Stomach (tissue), 9 donors: ENCODE results near the gene SMIM35. TPM values are rescaled to one million over a fixed set of nuclear protein-coding genes. Genes with fewer than 3 reads are reported as not detected.

ENCODE experiments used
- DNase-seq, 2 donors: peaks; one replicate each; pipeline versions ENCODE4 v3.0.0 to v3.0.0-alpha.2; 2013 to 2019
- H3K27ac ChIP-seq, 5 donors: fragments of 200-600 bp in 4 of 5; sonication (generic) in 4 of 5; one replicate each; pipeline ENCODE4 v1.5.1; 2013 to 2019; ENCODE audit warnings: mild to moderate bottlenecking in 1 of 5, moderate library complexity in 1 of 5
- H3K27me3 ChIP-seq, 3 donors: fragments of 200-600 bp; sonication (generic); one replicate each; pipeline ENCODE4 v1.5.1; 2017 to 2019; ENCODE audit warnings: mixed run types in 1 of 3
- H3K36me3 ChIP-seq, 4 donors: fragments of 200-600 bp; sonication (generic); 1 replicate in 3 of 4; 2 replicates in 1 of 4; pipeline ENCODE4 v1.5.1; 2016 to 2019
- H3K4me1 ChIP-seq, 4 donors: fragments of 200-600 bp; sonication (generic); one replicate each; pipeline ENCODE4 v1.5.1; 2016 to 2019
- H3K4me3 ChIP-seq, 4 donors: fragments of 200-600 bp; sonication (generic) in 3 of 4; one replicate each; pipeline ENCODE4 v1.5.1; 2016 to 2019; ENCODE audit warnings: mild to moderate bottlenecking in 1 of 4
- H3K9me3 ChIP-seq, 4 donors: fragments of 200-600 bp; sonication (generic); one replicate each; pipeline ENCODE4 v1.5.1; 2016 to 2019
- EP300 ChIP-seq: sonication (generic); formaldehyde crosslinking; IDR thresholded peaks from one replicate; pipeline ENCODE4 v1.6.1; 2017; ENCODE audit warnings: antibody characterized with exemption
- POLR2A ChIP-seq, 4 donors: fragments of 450-650 bp; IDR thresholded peaks; one replicate each; pipeline ENCODE4 v1.6.1; 2016; ENCODE audit warnings: antibody characterized with exemption in 4 of 4, control low read depth in 2 of 4, mild to moderate bottlenecking in 1 of 4, moderate library complexity in 1 of 4
- POLR2AphosphoS5 ChIP-seq, 3 donors: sonication (generic); formaldehyde crosslinking; IDR thresholded peaks; one replicate each; pipeline ENCODE4 v1.6.1; 2016; ENCODE audit warnings: antibody characterized with exemption in 3 of 3
- WGBS, 5 donors: extraction: QIAGEN DNeasy Blood & Tissue Kit in 3 of 5; methylation state at CpG; one replicate each; pipeline versions ENCODE4 v1.1.5 to v1.1.7; 2013 to 2018; 5-methylcytosine and 5-hydroxymethylcytosine counted together
- intact Hi-C: fragments of 100-400 bp; cut with DNase I; formaldehyde crosslinking; loops from one replicate; pipeline ENCODE4 v1.15.1; 2023; ENCODE audit warnings: low total_unique reads
- polyA plus RNA-seq, 3 donors: library from polyadenylated mRNA; stranded (reverse); fragments of 200-250 nt; gene quantifications; one replicate each; pipeline ENCODE4 v1.2.3, GENCODE V29; 2013
- total RNA-seq, 5 donors: library from RNA; depleted of rRNA; stranded (reverse); fragments of >200 nt; gene quantifications; one replicate each; pipeline versions ENCODE4 v1.1.0 to v1.2.3, GENCODE V29; 2014 to 2016
- TF ChIP-seq, protein P1 (sequence below), 7 experiments: fragments of 450-650 bp in 4 of 7; fragments of 200-600 bp in 3 of 7; sonication (generic) in 3 of 7; IDR thresholded peaks; one replicate each; pipeline ENCODE4 v1.5.1; 2016 to 2019; ENCODE audit warnings: antibody characterized with exemption in 7 of 7, control low read depth in 2 of 7, mild to moderate bottlenecking in 1 of 7
- donor health status: healthy with polysubstance abuse.
- donor health status: Bipolar disorder and iron deficiency.
- donor health status: healthy.

SMIM35 gene
- total and polyA plus RNA-seq, 8 donors = 0.03 TPM; not detected in 7

DNA sequence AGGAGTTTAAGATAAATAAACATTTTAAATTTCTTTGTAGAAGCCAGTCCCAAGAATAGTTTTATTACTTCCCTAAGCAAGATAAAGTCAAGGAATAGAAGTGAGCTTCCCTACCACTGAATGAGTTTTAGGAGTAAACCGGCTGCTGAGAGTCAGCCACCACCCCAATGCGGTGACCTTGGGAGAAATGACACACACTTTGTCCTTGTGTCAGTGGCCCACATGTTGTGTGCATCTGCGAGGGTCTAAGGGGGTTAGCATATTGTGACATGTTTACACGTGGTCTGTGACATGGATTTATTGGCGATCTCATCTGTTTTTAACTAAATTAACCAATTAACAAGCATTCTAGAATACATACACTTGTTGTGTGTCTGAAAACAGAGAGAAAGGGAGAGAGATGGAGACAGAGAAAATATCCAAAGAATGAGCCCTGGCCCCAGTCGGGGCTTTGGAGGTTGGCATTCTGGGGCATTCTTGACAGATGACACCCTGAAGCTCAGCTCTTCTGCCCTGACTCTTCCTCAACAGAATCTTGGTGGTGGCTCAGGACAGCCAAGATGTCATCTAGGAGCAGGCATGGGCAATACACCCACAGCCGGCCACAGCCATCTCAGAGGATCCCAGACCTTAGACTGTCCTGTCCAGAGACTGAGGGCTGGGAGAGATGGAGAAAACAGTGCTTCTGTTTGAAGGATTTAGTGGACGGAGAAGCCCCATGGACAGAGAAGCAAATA is 39.6 kb downstream of the SMIM35 start:
- DNase-seq = no peak
- H3K36me3 ChIP-seq = no peaks in the 10 kb centered on the region
- WGBS, 5 donors = 72 to 80% (median 79%) methylated on average over 8 of the region's 8 CpGs

DNA sequence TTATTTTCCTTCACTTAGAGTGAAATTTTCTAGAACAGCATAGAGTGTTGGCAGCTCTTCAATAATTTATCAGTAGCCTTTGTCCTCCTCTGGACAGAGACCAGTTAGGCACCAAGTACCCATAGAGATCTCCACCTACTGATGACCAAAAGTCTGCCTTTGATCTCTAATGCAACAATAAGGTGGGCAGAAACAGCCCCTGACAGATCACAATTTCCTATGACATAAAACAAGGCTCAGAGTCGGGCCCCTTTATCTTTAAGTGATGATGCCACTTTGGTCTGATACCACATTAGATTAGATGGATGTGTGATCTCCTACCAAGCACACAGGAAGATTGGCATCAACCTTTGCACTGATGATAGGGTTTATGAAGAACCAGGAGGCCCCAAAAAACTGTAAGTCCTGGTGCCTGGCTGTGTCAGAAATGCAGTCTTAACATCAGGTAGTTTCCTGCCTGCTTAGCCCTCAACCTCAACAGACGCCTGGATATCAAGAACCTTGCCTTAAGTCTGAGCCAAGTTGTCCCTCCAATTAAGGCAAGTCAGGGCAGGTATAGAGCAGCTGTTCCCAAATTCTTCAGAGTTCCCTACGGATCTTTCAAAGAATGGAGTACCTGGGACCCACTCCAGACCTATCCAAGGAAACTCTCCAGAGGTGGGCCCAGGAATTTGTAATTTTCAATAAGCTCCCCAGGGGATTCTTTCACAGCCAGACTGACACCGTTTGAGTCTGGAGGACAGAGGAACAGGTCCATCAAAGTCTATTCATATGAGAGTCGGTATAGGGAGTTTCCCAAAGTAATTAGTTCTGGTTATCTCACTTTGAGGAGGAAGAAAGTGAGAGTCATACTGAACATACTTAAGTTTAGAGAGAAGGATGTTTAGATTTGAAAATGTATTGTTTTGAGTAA is 40.5 kb downstream of the SMIM35 start:
- Histone ChIP-seq H3K36me3 (no peaks in the 10 kb centered on the region), H3K27me3 (peaks cover 0 to 4% (median 0%) of the 10 kb centered on the region in 3 donors), H3K9me3 (no peaks in the 10 kb centered on the region), H3K27ac (no peak overlapping the region), H3K4me1 (no peaks in the 10 kb centered on the region), H3K4me3 (no peak overlapping the region)
- intact Hi-C loops = no loop called here
- TF ChIP-seq, protein P1, sequence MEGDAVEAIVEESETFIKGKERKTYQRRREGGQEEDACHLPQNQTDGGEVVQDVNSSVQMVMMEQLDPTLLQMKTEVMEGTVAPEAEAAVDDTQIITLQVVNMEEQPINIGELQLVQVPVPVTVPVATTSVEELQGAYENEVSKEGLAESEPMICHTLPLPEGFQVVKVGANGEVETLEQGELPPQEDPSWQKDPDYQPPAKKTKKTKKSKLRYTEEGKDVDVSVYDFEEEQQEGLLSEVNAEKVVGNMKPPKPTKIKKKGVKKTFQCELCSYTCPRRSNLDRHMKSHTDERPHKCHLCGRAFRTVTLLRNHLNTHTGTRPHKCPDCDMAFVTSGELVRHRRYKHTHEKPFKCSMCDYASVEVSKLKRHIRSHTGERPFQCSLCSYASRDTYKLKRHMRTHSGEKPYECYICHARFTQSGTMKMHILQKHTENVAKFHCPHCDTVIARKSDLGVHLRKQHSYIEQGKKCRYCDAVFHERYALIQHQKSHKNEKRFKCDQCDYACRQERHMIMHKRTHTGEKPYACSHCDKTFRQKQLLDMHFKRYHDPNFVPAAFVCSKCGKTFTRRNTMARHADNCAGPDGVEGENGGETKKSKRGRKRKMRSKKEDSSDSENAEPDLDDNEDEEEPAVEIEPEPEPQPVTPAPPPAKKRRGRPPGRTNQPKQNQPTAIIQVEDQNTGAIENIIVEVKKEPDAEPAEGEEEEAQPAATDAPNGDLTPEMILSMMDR (IDR thresholded peaks at IDR 0.05) = no peak
- TF ChIP-seq POLR2AphosphoS5 (IDR thresholded peaks at IDR 0.05) = no peak
- TF ChIP-seq POLR2A (IDR thresholded peaks at IDR 0.05) = no peak
- TF ChIP-seq EP300 = no peak
- DNase-seq = no peak
- 38 to 55% (median 47%) methylated on average over 5 of the region's 5 CpGs for WGBS, 5 donors

More for the DNA sequence above, 39.6 kb downstream of the SMIM35 start:
- Histone ChIP-seq H3K4me1 (no peaks in the 10 kb centered on the region), H3K9me3 (no peaks in the 10 kb centered on the region), H3K27me3 (no peaks in the 10 kb centered on the region), H3K27ac (no peak overlapping the region), H3K4me3 (no peak overlapping the region)
- TF ChIP-seq EP300 (no peak), POLR2A (IDR thresholded peaks at IDR 0.05) (no peak), POLR2AphosphoS5 (IDR thresholded peaks at IDR 0.05) (no peak)
- TF ChIP-seq, protein P1 (IDR thresholded peaks at IDR 0.05) = no peak
- intact Hi-C loops = no loop called here

DNA sequence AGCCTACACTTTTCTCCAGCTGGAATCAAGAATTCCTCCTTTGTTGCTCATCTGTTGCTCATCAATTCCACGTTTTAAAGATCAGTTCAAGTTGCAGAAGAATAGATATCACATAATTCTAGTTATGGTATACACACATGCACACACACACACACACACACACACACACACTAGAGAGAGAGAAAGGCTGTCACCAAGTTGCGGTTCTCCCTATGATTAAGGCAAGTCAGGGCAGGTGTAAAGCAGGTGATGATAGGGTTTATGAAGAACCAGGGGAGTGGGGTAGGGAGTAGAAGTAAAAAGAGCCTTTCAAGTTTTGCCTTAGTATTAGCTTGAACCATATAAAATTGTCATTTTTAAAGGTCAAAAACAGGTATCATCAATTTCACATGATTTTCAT is 41.6 kb downstream of the SMIM35 start:
- H3K36me3 ChIP-seq = no peaks in the 10 kb centered on the region
- no peaks in the 10 kb centered on the region for H3K4me1 ChIP-seq
- 62 to 78% (median 69%) methylated on average over 2 of the region's 2 CpGs for WGBS, 5 donors
- no peaks in the 10 kb centered on the region for H3K9me3 ChIP-seq
- no peak overlapping the region for H3K27ac ChIP-seq
- peaks cover 0 to 4% (median 0%) of the 10 kb centered on the region in 3 donors for H3K27me3 ChIP-seq
- H3K4me3 ChIP-seq = no peak overlapping the region
- no peak for TF ChIP-seq POLR2AphosphoS5 (IDR thresholded peaks at IDR 0.05)
- TF ChIP-seq, protein P1 (IDR thresholded peaks at IDR 0.05) = no peak
- no peak for TF ChIP-seq EP300
- no peak for DNase-seq
- intact Hi-C loops = no loop called here

DNA sequence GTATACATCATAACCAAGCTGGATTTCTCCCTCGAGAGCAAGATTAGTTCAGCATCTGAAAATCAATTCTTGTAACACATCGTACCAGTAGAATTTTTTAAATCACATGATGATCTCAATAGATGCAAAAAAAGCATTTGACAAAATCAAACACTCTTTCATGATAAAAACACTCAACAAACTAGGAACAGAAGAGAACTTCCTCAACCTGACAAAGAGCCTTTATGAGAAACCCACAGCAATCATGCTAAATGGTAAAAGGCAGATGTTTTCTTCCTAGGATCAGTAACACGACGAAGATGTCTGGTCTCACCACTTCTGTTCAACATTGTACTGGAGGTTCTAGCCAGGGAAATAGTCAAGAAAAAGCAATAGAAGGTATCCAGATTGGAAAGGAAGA is 44.0 kb downstream of the SMIM35 start:
- intact Hi-C loops = no loop called here
- WGBS, 5 donors = 38 to 55% (median 47%) methylated on average over 4 of the region's 4 CpGs
- Histone ChIP-seq H3K27me3 (peaks cover 0 to 10% (median 0%) of the 10 kb centered on the region in 3 donors), H3K36me3 (no peaks in the 10 kb centered on the region), H3K4me1 (no peaks in the 10 kb centered on the region), H3K4me3 (no peak overlapping the region), H3K9me3 (no peaks in the 10 kb centered on the region), H3K27ac (no peak overlapping the region)
- DNase-seq = no peak
- TF ChIP-seq POLR2A (IDR thresholded peaks at IDR 0.05) (no peak), POLR2AphosphoS5 (IDR thresholded peaks at IDR 0.05) (no peak), EP300 (no peak)
- TF ChIP-seq, protein P1 (IDR thresholded peaks at IDR 0.05) = no peak
